GM23248 (cell line): ENCODE measurements around the gene NCL.

Source experiments
- EZH2 ChIP-seq: fragments of 200-600 bp; sonication (generic); IDR thresholded peaks from 2 replicates; pipeline ENCODE4 v1.6.1; 2018; ENCODE audit warnings: antibody characterized with exemption, mild to moderate bottlenecking; ENCODE audit not compliant: insufficient read depth, poor library complexity, severe bottlenecking
- EZH2phosphoT487 ChIP-seq: fragments of 200-600 bp; sonication (generic); IDR thresholded peaks from 2 replicates; pipeline ENCODE4 v1.6.1; 2018; ENCODE audit warnings: antibody characterized with exemption, moderate library complexity, mild to moderate bottlenecking, low read depth; ENCODE audit not compliant: insufficient read depth

- no peak for TF ChIP-seq EZH2
- no peak for TF ChIP-seq EZH2phosphoT487
Measured at GRCh38 chr2:231503766-231504165, 39.5 kb upstream of the NCL start.
